B cell (primary cell): Measurements from ENCODE around the gene EXD3.

Source experiments
- EZH2 ChIP-seq: IDR thresholded peaks from 2 replicates; pipeline ENCODE4 v1.6.1; 2012; ENCODE audit warnings: borderline replicate concordance, low read depth, mild to moderate bottlenecking, moderate library complexity, low read length; ENCODE audit not compliant: insufficient read depth, poor library complexity, severe bottlenecking
- TF ChIP-seq, protein P1 (sequence below): fragments of 200-600 bp; IDR thresholded peaks from one replicate; pipeline ENCODE4 v1.8.0; 2022; ENCODE audit warnings: antibody characterized with exemption, mild to moderate bottlenecking

DNA sequence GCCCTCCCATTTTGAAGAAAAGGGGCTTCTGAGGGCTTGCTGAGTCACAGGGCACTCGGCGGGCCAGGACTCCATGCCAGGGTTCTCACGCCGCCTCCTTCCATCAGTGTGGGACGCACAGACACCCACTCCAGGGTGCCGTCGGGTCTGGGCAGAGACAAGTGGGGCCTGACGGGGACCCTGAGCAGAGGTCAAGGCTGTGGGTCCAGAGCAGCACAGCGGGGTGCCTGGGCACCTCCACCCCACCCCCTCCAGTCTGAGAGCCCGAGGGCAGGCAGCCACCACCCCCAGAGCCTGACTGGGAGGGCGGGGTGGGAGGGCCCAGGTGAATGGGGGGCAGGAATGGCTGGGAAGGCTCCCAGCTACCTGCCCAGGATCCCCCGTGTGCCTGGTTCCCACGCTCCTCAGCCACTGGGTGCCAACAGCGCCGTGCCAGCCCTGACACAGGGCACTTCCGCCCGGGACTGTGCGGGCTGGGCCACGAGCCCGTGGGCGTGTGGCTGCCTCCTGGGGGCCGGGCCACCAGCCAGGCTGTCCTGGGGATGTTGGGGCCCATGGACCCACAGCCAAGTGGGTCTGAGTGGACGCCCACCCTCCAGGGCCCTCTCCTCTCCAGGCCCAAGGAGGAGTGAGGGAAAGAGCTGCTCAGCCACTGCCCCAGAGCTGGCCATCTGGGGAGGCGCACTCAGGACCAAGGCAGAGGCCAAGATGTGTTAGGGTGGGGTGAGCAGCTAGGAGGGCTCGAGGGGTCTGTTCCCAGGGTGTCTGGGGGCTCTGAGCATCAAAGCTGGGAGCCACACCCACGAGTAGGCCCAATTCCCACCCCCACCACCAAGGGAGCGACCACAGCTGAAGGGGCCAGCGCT, 110.7 kb downstream of the EXD3 start:
- TF ChIP-seq, protein P1, sequence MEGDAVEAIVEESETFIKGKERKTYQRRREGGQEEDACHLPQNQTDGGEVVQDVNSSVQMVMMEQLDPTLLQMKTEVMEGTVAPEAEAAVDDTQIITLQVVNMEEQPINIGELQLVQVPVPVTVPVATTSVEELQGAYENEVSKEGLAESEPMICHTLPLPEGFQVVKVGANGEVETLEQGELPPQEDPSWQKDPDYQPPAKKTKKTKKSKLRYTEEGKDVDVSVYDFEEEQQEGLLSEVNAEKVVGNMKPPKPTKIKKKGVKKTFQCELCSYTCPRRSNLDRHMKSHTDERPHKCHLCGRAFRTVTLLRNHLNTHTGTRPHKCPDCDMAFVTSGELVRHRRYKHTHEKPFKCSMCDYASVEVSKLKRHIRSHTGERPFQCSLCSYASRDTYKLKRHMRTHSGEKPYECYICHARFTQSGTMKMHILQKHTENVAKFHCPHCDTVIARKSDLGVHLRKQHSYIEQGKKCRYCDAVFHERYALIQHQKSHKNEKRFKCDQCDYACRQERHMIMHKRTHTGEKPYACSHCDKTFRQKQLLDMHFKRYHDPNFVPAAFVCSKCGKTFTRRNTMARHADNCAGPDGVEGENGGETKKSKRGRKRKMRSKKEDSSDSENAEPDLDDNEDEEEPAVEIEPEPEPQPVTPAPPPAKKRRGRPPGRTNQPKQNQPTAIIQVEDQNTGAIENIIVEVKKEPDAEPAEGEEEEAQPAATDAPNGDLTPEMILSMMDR = no peak
- no peak for TF ChIP-seq EZH2
